KBM-7 (cell line): Measurements from ENCODE around the gene CLIC4.
"Not testable (repeated sequence)": the region's sequence is repeated elsewhere in the genome, so short reads cannot be mapped to it uniquely, and the experiment has no call there.

Experiments used
- DNase-seq: peaks from one replicate; pipeline ENCODE4 v3.0.0-alpha.2; 2015
- in situ Hi-C: fragments of 300-500 bp; cut with MboI; formaldehyde crosslinking; loops from 2 replicates; pipeline ENCODE4 v1.14.3; 2020; ENCODE audit warnings: low sequenced_read_pairs, low pct_unique_long_range_greater_than_20kb, mixed read lengths

Gene CLIC4

GRCh38 chr1:24884751-24885150 lies 139.5 kb downstream of the CLIC4 start:
- in situ Hi-C loops, result no loop called here
- no peak for DNase-seq

GRCh38 chr1:24886241-24886640 lies 141.0 kb downstream of the CLIC4 start:
- DNase-seq, result no peak
- in situ Hi-C loops, result no loop called here

DNA sequence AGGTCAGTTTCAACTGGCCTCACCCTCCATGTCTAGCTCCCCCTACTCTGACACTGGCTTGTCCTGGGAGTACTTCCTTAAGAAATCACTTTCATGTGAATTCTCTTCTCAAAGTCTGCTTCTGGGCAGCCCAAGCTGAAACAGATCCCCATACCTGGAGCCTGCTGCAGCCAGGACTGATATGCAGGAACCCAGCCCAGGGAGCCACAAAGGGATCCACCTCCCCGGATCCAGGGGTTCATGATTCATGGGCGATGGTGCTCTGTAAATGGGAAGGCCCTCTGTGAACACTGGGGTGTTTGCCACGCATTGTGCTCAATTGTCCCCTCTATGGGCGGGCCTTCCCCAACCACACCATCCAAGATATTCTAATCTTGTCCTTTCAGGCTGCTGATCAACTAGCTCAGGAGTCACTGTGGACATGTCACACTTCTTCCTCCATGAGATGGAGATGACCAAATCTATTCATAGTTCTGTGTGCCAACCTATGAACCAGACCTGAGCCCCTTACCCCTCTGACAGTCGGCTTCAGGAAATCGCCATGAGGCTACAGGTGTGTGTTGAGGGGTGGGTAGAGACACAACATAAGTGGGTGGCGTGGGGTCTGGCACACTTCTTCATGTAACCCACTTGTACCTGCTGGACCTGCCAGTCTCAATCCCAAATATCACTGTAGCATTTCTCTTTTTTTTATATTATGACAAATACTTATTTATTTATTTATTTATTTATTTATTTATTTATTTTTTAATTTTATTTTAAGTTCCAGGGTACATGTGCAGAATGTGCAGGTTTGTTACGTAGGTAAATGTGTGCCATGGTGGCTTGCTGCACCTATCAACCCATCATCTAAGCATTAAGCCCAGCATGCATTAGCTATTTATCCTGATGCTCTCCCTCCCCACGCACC lies 143.1 kb downstream of the CLIC4 start:
- DNase-seq, result no peak
- in situ Hi-C loops, result no loop called here

DNA sequence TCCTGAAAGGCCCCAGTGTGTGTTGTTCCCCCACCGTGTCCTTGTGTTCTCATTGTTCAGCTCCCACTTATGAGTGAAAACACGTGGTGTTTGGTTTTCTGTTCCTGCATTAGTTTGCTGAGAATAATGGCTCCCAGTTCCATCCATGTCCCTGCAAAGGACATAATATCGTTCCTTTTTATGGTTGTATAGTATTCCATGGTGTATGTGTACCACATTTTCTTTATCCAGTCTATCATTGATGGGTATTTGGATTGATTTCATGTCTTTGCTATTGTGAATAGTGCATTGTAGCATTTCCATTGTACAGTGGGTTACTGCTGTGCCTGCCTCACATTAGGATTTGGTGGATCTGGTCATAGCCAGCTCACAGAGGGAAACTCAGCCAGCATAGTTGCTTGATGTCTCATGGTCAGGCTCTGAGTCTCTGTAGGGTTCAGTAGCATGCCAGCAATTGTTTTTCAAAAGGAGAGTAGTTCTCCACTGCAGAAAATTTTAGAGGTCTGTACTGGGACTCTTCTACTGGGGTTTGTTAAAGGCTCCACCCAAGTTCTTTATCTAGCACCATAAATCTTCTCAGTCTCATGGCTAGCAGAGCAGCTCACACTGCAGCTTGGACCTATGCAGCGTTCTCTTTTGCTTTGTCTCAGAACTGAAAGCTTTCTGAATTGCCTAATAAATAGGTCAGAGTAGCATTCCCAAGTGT lies 143.9 kb downstream of the CLIC4 start:
- DNase-seq, result no peak
- in situ Hi-C loops, result no loop called here

- in situ Hi-C loops, result no loop called here
- no peak for DNase-seq
These were observed 145.6 kb downstream of the CLIC4 start for GRCh38 chr1:24890887-24891286.

- DNase-seq, in situ Hi-C loops: not testable (repeated sequence)
These were observed 146.1 kb downstream of the CLIC4 start for GRCh38 chr1:24891367-24891766.

- in situ Hi-C loops, result no loop called here
- no peak for DNase-seq
These were observed 147.2 kb downstream of the CLIC4 start for GRCh38 chr1:24892188-24893153.

GRCh38 chr1:24893431-24893830 lies 148.2 kb downstream of the CLIC4 start:
- in situ Hi-C loops, result no loop called here
- no peak for DNase-seq
